Measurements from ENCODE around the gene FREM2.
A peak's percentile ranks its signal among the peaks of the same experiment; 100 is the strongest.

The FREM2 gene

GRCh38 chr13:38767506-38768265 lies 80.8 kb downstream of the FREM2 start:
- DNase-seq, result no peak

DNA sequence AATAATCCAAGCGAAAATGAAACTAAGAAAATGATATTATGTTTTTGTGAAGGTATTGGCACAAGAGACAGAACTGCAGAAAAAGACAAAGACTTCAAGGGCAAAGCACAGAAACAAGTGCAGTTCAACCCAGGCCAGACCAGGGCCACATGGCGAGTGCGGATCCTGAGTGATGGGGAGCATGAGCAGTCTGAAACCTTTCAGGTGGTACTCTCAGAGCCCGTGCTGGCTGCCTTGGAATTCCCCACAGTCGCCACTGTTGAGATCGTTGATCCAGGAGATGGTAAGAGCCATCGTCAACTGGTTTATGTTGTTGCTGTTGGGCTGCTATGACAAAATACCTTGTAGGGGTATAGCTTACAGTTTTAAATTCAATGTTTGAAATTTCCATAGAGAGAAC lies 82.6 kb downstream of the FREM2 start:
- DNase-seq, result no peak

DNA sequence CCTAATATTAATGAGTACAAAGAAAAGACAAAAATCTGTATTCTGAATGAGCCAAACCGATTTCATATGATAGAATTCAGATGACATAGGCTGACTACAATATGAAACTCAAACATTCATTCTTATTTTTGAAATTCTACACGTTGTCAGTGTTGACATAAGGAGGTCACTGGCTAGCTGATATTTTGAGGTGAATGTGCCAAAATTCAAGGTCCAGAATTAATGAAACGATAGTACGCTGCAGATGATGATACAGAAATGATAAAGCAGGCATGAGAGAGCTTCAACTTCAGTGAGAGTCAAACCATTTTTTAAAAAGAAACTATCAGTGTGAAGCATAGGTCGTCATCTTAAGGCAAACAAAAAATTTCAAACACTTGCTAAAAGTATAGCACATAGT lies 88.2 kb downstream of the FREM2 start:
- no peak for DNase-seq

DNA sequence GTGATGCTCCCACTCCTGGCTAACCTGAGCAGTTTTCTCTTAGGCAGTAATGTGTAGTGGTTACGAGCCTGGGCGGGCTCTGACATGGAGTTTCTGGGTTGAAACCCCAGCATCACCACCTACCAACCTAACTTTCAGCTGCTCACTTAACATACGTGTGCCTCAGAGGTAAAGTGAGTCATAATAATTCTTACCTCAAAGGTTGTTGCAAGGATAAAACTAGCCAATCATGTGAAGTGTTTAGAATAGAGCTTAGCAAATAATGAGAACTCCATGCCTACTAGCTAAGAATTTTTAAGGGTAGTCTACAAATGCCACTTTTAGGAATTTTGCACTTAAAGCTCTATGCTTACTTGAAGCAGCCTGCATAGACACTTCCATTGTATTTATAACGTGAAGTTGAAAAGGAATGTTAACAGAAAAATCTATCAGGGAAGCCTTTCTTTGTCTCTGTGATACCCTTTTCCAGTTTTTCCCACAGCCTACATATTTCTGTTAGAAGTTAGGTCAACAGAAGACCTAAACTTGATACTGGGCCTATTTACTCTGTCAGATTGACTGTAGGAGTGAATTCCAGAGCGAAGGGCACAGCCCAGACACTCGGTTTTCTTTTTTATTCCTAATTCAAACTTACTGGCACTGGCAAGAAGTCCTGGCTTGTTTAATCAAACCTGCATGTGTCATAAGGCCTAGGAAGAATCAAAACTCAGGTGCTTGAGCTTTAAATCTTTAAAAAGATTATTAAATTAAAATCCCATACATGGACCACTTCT lies 90.7 kb downstream of the FREM2 start:
- no peak for DNase-seq

- DNase-seq, result no peak
Measured at GRCh38 chr13:38781539-38781938, 94.7 kb downstream of the FREM2 start.

DNA sequence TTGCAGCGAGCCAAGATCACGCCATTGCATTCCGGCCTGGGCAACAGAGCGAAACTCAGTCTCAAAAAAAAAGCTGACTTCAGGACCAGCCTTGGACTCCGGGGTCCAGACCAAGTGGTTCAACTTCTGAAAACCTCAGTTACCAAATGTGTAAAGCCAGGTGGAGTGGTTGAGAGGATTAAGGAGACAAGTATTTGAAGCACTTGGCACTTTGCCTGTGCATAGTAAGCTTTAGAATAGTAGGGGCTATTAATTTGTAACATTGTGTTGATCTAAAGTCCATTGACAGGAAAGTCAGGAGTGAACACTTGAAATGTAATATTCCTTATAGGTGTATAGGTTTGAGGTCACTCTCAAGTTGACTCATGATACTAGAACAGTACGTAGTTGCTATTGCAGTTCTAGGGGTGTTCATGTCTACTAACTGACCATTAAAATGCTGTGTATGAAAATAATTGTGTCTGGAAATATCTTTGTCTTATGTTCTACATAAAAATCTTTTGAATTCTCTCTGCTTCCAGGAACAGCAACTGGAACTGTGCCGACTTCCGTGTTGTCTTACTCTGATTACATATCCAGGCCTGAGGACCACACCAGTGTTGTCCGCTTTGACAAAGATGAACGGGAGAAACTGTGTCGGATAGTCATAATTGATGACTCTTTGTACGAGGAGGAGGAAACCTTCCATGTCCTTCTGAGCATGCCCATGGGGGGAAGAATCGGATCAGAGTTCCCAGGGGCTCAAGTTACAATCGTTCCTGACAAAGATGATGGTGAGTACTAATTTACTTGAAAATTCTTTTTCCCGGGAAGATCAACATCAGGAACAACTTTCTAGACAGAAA lies 97.4 kb downstream of the FREM2 start:
- DNase-seq, result no peak

DNA sequence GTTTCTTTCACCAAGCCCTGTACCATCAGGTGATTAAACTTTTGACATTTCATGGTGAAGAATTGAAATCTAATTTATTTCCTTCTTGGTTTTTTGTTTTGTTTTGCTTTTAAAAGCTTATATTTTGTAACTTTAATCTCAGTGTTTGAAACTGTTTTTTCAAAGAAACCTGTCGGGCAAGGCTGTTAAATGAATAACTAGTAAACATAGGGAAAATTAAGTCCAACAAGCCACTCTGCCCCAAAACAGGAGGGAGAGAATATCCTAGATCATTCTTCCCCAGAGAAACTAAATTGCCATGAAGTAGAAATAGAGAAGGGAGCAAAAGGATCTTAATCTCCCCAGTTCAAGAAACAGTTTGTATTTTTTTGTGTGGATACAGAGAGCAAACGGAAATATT lies 98.2 kb downstream of the FREM2 start:
- no peak for DNase-seq

DNA sequence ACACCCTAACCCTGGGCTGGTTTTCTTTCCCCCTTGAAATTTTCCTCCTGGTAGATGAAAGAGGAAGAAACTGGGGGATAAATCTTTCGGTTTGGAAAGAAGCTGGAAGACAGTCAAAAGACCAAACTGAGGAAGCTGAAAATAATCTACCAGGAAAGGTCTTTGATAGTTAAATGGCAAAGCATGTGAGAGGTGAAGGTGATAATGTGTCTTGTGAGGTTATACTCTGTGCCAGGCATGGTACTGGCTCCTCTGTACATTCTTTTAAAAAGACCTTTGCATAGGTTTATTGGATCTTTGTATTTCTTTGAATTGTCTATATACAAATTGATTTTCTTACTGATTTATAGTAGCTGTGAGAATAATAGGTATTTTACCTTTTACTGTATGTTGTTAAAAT lies 98.6 kb downstream of the FREM2 start:
- no peak for DNase-seq

- no peak for DNase-seq
Measured at GRCh38 chr13:38787550-38787949, 100.7 kb downstream of the FREM2 start.

DNA sequence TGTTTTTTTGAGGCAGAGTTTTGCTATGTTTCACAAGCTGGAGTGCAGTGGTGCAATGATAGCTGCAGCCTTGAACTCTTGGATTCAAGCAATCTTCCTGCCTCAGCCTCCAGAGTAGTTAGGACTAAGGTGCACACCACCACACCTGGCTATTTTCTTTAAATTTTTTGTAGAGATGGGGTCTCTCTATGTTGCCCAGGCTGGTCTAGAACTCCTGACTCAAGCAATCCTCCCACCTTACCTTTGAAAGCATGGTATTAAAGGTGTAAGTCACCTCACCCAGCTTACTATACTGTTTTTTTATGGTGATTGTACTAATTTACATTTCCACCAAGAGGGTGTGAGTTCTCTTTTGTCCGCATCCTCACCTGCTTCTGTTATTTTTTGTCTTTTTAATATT lies 110.0 kb downstream of the FREM2 start:
- DNase-seq, result no peak

DNA sequence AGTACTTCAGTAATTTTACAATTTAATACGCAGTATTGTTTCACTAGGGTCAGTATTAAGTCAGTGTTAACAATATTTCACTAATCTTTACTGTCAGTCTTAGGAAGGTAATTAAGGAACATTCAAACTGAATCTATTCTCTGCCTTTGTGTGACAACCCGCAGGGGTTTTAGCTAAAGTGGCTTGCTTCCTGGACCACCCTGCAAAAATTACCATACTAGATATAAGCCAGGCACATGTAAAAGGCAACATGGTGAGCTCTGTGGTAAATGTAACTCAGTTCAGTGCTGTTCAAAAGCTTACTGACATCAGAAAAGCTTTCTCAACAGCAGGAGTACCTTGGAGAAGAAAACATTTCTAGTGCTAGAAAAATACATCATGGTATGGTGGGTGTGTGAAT lies 116.7 kb downstream of the FREM2 start:
- DNase-seq, result no peak

- no peak for DNase-seq
Measured at GRCh38 chr13:38804061-38804460, 117.2 kb downstream of the FREM2 start.

DNA sequence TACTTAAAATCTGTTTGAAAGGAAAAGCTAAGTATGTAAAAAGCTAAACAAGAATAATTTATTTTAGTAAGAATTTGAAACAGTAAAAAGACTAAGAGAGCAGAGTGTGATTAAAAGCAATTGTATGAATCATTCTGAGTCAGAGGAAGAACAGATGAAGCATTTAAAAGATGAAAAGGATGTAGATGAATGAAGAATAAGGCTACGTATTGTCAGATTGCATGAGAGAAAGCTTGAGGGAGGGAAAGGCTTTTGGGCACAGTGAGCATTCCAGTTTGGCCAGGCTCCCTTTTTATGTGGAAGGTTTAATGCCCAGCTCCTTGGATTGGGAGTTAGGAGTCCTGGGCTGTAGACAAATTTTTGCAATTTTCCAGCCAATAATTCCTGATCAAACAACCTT lies 117.7 kb downstream of the FREM2 start:
- DNase-seq, result no peak

DNA sequence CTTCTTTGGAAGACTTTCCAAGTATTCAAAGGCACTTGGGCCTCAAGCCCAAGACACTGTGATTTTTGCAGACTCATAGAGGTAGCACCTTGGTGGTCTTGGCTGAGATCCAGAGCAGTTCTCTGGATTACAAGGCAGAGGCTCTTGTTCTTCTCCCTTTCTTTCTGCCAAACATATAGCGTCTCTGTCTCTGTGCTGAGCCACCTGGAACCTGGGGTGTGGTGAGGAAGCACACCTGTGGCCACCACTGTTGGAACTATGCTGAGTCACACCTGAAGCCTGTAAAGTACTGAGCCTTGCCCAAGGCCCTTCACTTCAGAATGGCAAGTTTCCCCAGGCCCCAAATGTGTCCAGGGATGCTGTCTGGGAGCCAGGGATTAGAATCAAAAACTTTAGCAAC lies 127.5 kb downstream of the FREM2 start:
- DNase-seq, result no peak

DNA sequence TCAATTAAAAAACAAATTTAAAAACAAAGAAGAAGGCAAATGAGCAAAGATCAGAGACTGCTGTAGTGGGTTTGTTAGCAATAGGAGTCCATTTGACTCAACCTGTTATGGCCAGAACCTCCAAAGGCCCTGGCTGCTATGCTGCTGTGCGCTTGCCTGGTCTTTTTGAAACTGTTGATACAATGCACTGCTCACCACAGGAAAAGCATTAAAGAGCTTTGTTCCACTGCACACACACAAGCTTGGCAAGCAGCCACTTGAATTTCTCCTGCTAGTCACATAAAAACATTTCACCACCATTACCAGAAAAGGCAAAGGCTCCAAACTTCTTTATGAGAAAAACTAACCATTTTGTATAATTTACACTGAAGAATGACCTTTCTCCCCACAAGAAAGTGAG lies 132.2 kb downstream of the FREM2 start:
- DNase-seq, result peak; percentile 85

DNA sequence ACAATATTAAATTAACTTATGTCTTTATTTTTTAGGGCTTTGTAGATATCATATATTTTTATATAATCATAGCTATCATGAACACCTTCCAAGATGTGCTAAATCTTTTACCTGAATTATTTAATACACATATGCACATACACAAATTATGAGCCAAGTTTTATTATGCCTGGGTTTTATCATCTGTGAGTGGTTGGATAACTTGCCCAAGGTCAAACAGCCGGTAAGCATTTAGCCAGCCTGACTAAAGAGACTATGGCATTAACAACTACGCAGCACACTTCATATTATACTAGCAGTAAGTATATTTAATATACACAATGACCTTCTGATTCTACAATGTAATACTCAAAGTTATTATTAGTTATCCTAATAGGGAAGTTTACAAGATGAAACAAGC lies 132.7 kb downstream of the FREM2 start:
- no peak for DNase-seq

DNA sequence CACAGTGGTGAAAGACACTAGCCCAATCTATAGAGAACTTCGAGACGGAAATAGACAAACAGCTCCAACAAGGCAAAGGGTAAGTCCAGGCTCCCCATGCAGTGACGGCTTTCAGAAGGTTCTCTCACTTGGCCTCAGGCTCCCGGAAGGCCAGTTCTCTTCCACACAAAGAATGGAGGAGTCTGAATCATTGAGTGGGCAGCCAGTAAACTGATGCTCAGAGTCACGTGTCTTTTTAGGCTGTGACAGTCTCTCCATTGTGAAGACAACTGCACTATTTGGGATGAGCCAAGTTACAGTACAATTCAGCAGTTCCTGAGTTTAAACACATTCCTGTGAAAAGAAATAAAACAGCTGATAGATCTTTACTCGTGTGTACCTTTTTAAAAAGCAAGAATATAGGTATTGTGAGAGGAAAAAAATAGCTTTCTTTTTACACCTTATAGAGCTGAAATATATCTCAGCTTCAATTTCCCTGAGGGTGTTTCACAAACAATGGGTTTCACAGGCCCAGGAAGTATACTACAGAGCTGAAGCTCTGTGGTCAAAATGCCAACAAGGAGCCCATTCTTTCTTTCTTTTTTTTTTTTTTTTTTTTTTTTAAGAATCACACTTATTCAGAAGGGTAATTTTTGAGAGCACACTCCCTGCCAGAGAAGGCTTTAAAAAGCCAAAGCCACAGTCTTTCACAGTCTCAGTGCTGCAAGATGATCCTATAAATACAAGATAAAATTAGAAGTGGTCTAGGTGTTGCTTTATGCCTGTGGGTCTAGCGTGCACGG lies 135.1 kb downstream of the FREM2 start:
- DNase-seq, result no peak

DNA sequence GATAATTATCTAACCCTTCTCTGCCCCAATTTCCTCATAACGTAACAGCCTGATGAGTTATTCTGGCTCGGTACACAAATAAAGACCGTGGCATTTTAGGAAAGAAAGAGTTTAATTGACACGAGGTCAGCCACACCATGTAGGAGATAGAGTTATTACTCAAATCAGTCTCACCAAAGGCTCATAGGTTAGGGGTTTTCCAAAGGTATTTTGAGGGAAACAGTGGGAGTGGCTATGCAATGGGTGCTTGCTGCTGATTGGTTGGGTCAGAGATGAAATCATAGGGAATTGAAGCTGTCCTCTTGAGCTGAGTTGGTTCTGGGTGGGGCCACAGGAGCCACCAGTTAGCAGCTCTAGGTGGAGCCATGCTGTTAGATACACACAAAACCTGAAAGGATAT lies 137.5 kb downstream of the FREM2 start:
- no peak for DNase-seq

DNA sequence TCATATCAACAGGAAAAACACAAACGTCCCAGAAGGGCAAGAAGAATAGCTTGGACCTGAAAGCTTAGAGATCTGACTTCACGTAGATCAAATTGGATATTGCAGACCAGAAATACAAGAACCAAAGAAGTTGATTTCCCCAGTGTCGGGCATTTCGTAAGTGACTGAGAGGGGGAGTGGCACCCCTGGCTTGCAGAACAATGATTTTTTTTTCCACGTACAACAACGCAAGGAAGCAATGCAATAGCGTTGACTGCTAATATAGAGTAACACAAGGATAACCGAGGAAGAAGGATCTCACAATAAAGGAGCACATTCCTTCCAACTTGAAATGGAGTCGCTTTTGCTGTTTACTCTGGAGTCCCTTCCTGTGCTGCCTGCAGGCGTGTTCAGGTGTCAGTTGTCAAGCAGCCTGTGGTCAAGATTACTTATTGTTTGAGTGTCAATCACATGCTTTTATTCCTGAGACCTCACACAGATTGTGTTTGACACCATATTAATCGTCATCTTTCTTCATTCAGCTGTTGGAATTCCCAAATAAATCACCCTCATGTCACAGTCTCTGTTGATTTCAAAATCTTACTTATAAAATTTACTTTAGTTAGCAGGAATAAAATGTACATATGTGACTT lies 139.4 kb downstream of the FREM2 start:
- DNase-seq, result no peak

DNA sequence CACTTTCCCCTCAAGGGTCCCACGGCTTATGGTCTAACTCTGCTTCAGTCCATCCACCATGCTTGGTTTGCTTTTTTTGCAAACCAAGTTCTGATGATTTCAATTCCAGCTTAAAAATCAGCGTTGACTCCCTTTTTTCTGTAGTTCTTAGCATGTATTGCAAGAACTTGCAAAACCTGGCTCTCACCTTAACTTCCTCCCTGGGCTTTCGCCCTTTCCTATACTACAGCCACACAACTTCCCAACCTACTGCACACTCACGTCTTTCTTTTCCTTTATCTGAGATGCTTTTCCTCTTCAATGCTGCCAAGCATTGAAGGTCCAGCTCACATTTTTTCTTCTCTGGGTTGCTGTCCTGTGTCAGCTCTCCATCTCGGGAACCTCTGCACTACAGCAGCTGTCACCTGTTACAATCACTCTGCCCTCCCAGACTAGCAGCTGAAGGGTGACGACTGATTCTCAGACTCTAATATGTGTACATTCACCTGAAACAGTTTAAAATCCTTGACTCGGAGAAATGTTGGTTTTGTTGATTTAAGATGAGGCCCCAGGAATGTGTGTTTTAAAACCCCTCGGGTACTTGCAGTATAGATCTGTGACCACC lies 143.7 kb downstream of the FREM2 start:
- no peak for DNase-seq

DNA sequence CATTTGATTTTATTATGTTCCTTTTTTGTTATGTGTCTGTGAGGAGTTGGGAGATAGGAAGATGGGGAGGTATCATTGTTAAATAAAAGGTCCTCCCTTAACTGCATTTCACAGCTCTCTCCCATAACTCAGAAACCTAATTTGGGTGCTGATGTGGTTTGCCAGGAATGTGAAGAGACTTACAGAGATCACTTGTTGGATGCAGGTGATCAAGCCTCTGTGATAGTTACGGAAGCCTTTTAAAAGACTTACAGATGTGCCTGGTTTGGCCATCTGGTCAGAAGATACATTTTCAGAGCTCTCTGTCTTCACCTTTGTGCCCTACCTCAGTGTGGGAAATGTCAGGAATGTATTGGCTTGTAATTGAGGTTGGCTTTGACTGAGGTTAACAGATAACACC lies 157.7 kb downstream of the FREM2 start:
- DNase-seq, result no peak

- no peak for DNase-seq
Measured at GRCh38 chr13:38848360-38848759, 161.5 kb downstream of the FREM2 start.

Data from NCI-H1092 (cell line).